ENCODE results near the gene LCA5.

DNA sequence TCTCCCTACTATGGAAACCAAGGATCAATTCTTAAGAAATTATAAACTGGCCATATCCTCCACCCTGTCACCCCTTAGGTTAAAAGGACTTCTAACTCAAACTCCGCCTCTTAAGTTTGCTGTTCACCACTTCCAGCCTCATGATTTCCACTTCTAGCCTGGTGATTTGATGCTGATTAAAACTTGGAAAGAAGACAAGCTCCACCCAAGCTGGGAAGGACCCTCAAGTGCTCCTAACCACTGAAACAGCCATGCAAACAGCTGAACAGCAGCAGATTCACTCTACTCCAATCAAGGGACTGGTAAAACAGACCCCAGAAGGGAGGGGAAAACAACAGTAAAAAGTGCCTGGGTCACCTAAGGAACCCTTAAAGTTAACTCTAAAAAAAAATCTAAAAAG lies 10.3 kb downstream of the LCA5 start:
- TF ChIP-seq, protein P1, sequence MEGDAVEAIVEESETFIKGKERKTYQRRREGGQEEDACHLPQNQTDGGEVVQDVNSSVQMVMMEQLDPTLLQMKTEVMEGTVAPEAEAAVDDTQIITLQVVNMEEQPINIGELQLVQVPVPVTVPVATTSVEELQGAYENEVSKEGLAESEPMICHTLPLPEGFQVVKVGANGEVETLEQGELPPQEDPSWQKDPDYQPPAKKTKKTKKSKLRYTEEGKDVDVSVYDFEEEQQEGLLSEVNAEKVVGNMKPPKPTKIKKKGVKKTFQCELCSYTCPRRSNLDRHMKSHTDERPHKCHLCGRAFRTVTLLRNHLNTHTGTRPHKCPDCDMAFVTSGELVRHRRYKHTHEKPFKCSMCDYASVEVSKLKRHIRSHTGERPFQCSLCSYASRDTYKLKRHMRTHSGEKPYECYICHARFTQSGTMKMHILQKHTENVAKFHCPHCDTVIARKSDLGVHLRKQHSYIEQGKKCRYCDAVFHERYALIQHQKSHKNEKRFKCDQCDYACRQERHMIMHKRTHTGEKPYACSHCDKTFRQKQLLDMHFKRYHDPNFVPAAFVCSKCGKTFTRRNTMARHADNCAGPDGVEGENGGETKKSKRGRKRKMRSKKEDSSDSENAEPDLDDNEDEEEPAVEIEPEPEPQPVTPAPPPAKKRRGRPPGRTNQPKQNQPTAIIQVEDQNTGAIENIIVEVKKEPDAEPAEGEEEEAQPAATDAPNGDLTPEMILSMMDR (conservative IDR thresholded peaks at IDR 0.05; ENCODE audit: low read depth, low read length): no peak
- no peak for TF ChIP-seq EZH2 (IDR thresholded peaks at IDR 0.05; ENCODE audit: low read length, unreplicated experiment)
- TF ChIP-seq EZH2phosphoT487 (IDR thresholded peaks at IDR 0.05; ENCODE audit: borderline replicate concordance, low read length): no peak
